A673 (cell line): ENCODE results near the gene PDCD6IP. TPM values are rescaled to one million over a fixed set of nuclear protein-coding genes. Genes with fewer than 3 reads are reported as not detected.

Experiments
- BruUV-seq: library from RNA; stranded (reverse); fragments of 400-500 nt; replicated peaks from 2 replicates; lab custom pipeline; 2021; lab: Mats Ljungman, UMichigan
- CTCF ChIA-PET: fragments of 300-600 bp; sonication (Branson Sonifier 250); formaldehyde crosslinking; loops from one replicate; lab custom pipeline; 2022; ENCODE audit warnings: antibody characterized with exemption; lab: Charles Lee
- POLR2A ChIA-PET: fragments of 300-600 bp; sonication (Branson Sonifier 250); formaldehyde crosslinking; loops from one replicate; lab custom pipeline; 2022; ENCODE audit warnings: antibody characterized with exemption; ENCODE audit not compliant: low non-redundant PET; lab: Charles Lee
- DNase-seq: peaks from one replicate; pipeline ENCODE4 v3.0.0-alpha.2; 2015; ENCODE audit warnings: low spot score
- H3K27ac ChIP-seq: fragments of 200-600 bp; sonication (generic); 2 replicates; pipeline ENCODE4 v1.5.1; 2016; ENCODE audit warnings: mixed run types, low read depth, mild to moderate bottlenecking, mixed read lengths, antibody characterized with exemption, low read length; ENCODE audit not compliant: poor library complexity, severe bottlenecking
- H3K27me3 ChIP-seq: fragments of 200-600 bp; sonication (generic); replicated peaks from 2 replicates; pipeline ENCODE4 v1.6.1; 2017; ENCODE audit warnings: mixed run types, low read depth, mild to moderate bottlenecking, mixed read lengths, antibody characterized with exemption, low read length; ENCODE audit not compliant: insufficient read depth, poor library complexity
- H3K36me3 ChIP-seq: fragments of 200-600 bp; sonication (generic); 2 replicates; pipeline ENCODE4 v1.6.1; 2016; ENCODE audit warnings: mixed run types, mild to moderate bottlenecking, mixed read lengths, antibody characterized with exemption, low read length; ENCODE audit not compliant: insufficient read depth, poor library complexity, severe bottlenecking
- H3K4me1 ChIP-seq: fragments of 200-600 bp; sonication (generic); 2 replicates; pipeline ENCODE4 v1.6.1; 2017; ENCODE audit warnings: mixed run types, mild to moderate bottlenecking, mixed read lengths, antibody characterized with exemption, low read length; ENCODE audit not compliant: insufficient read depth, poor library complexity, severe bottlenecking
- H3K4me3 ChIP-seq: fragments of 200-600 bp; sonication (generic); 2 replicates; pipeline ENCODE4 v1.5.1; 2016; ENCODE audit warnings: low read depth, mixed run types, mild to moderate bottlenecking, mixed read lengths, low read length; ENCODE audit not compliant: poor library complexity, severe bottlenecking
- H3K9me3 ChIP-seq: fragments of 200-600 bp; sonication (generic); 2 replicates; pipeline ENCODE4 v1.6.1; 2016; ENCODE audit warnings: mixed run types, low read depth, mild to moderate bottlenecking, mixed read lengths, antibody characterized with exemption, low read length; ENCODE audit not compliant: poor library complexity, severe bottlenecking
- CTCF ChIP-seq: fragments of 300-800, 200-600 bp; sonication (generic); conservative IDR thresholded peaks from 2 replicates; pipeline ENCODE4 v1.5.1; 2017; ENCODE audit warnings: low read depth, mild to moderate bottlenecking, antibody characterized with exemption, low read length, moderate library complexity, mixed read lengths
- EZH2 ChIP-seq: fragments of 200-600 bp; sonication (generic); IDR thresholded peaks from 2 replicates; pipeline ENCODE4 v1.6.1; 2017; ENCODE audit warnings: borderline replicate concordance, low read depth, mild to moderate bottlenecking, mixed read lengths, antibody characterized with exemption, low read length; ENCODE audit not compliant: poor library complexity, severe bottlenecking
- intact Hi-C: fragments of 100-400 bp; cut with micrococcal nuclease; formaldehyde crosslinking; loops from one replicate; pipeline ENCODE4 v1.10.0; 2022; ENCODE audit not compliant: unreplicated experiment
- total RNA-seq: library from RNA; stranded (reverse); gene quantifications from 2 replicates; pipeline ENCODE4 v1.2.3, GENCODE V29; 2021

The PDCD6IP gene
- total RNA-seq, 1 experiment from 2014 or later = 230 TPM

- peaks cover 8% of the 10 kb centered on the region for H3K4me1 ChIP-seq
- no peaks in the 10 kb centered on the region for H3K36me3 ChIP-seq
- no TSS peak for BruUV-seq
- no peaks in the 10 kb centered on the region for H3K27me3 ChIP-seq
- no peak overlapping the region for H3K4me3 ChIP-seq
- intact Hi-C loops = no loop called here
- ChIA-PET POLR2A (interaction anchor here (0.6 kb wide), 1 partner anchor 645 kb away, joined by 3 read pairs; no protein-coding TSS in a partner anchor), CTCF (no interaction called here)
- TF ChIP-seq CTCF (no peak), EZH2 (no peak)
- H3K27ac ChIP-seq = no peak overlapping the region
- no peaks in the 10 kb centered on the region for H3K9me3 ChIP-seq
- no peak for DNase-seq
Observed at GRCh38 chr3:33910031-33910430, 111.6 kb downstream of the PDCD6IP start.

- no peak for DNase-seq
- Histone ChIP-seq H3K27me3 (no peaks in the 10 kb centered on the region), H3K4me3 (no peak overlapping the region), H3K9me3 (no peaks in the 10 kb centered on the region), H3K36me3 (no peaks in the 10 kb centered on the region), H3K27ac (no peak overlapping the region), H3K4me1 (peaks cover 25% of the 10 kb centered on the region)
- intact Hi-C loops = no loop called here
- POLR2A ChIA-PET = no interaction called here
- BruUV-seq = no TSS peak
- TF ChIP-seq EZH2 = no peak
- no peak for TF ChIP-seq CTCF
- CTCF ChIA-PET = no interaction called here
Observed at GRCh38 chr3:33911525-33912322, 113.3 kb downstream of the PDCD6IP start.

- intact Hi-C loops = no loop called here
Observed at GRCh38 chr3:33914212-33914611, 115.8 kb downstream of the PDCD6IP start.

More at GRCh38 chr3:33914212-33914611, 115.8 kb downstream of the PDCD6IP start:
- DNase-seq = no peak
- no peaks in the 10 kb centered on the region for H3K27me3 ChIP-seq
- no peaks in the 10 kb centered on the region for H3K9me3 ChIP-seq
- ChIA-PET POLR2A (no interaction called here), CTCF (no interaction called here)
- H3K36me3 ChIP-seq = no peaks in the 10 kb centered on the region
- no TSS peak for BruUV-seq
- TF ChIP-seq EZH2 (no peak), CTCF (no peak)
- peaks cover 50% of the 10 kb centered on the region for H3K4me1 ChIP-seq
- H3K27ac ChIP-seq = peak overlapping the region; percentile 97
- H3K4me3 ChIP-seq = no peak overlapping the region
